ENCODE results near the gene SUPT3H.

GRCh38 chr6:45422503-45423110 is 44.9 kb upstream of the SUPT3H start:
- TF ChIP-seq CTCF (conservative IDR thresholded peaks at IDR 0.05) (no peak), ZFX (IDR thresholded peaks at IDR 0.05) (no peak)
